ENCODE measurements around the gene CGB7. TPM values are rescaled to one million over a fixed set of nuclear protein-coding genes. Genes with fewer than 3 reads are reported as not detected.
"Not testable (repeated sequence)": the region's sequence is repeated elsewhere in the genome, so short reads cannot be mapped to it uniquely, and the experiment has no call there.

The CGB7 gene
- total and polyA plus RNA-seq, 4 donors = 0.16 to 0.29 (median 0.17) TPM; not detected in 1

GRCh38 chr19:49080392-49080791 lies 22.8 kb upstream of the CGB7 start:
- no peak for DNase-seq (ENCODE audit: low read depth in 4 of 6, low spot score in 6 of 6)
- no peak overlapping the region for H3K27ac ChIP-seq (ENCODE audit: low read depth, low read length)
- WGBS (ENCODE audit: insufficient coverage) = 100% methylated on average over 2 of the region's 4 CpGs
- no peak overlapping the region for H3K4me3 ChIP-seq (ENCODE audit: low read depth, low read length)
- no peaks in the 10 kb centered on the region for H3K36me3 ChIP-seq (ENCODE audit: control insufficient read depth, insufficient read depth, low read length)
- H3K27me3 ChIP-seq (ENCODE audit: control insufficient read depth, insufficient read depth, low read length) = no peaks in the 10 kb centered on the region
- peaks cover 6% of the 10 kb centered on the region for H3K4me1 ChIP-seq (ENCODE audit: control insufficient read depth, insufficient read depth, low read length)
- no peaks in the 10 kb centered on the region for H3K9me3 ChIP-seq (ENCODE audit: control insufficient read depth, insufficient read depth, low read length)

GRCh38 chr19:49074869-49075268 lies 17.3 kb upstream of the CGB7 start:
- not testable (repeated sequence) for H3K36me3 ChIP-seq (ENCODE audit: control insufficient read depth, insufficient read depth, low read length); H3K4me1 ChIP-seq (ENCODE audit: control insufficient read depth, insufficient read depth, low read length); H3K4me3 ChIP-seq (ENCODE audit: low read depth, low read length); H3K27ac ChIP-seq (ENCODE audit: low read depth, low read length); H3K9me3 ChIP-seq (ENCODE audit: control insufficient read depth, insufficient read depth, low read length)
- WGBS (ENCODE audit: insufficient coverage) = 20% methylated on average over 6 of the region's 9 CpGs
- H3K27me3 ChIP-seq (ENCODE audit: control insufficient read depth, insufficient read depth, low read length) = peaks cover 41% of the 10 kb centered on the region
- peak in 2 of 6 donors; percentile 61 to 67 for DNase-seq (ENCODE audit: low read depth in 4 of 6, low spot score in 6 of 6)

GRCh38 chr19:49073514-49074378 lies 16.2 kb upstream of the CGB7 start:
- H3K4me1 ChIP-seq (ENCODE audit: control insufficient read depth, insufficient read depth, low read length) = no peaks in the 10 kb centered on the region
- H3K36me3 ChIP-seq (ENCODE audit: control insufficient read depth, insufficient read depth, low read length) = no peaks in the 10 kb centered on the region
- H3K4me3 ChIP-seq (ENCODE audit: low read depth, low read length) = no peak overlapping the region
- H3K27me3 ChIP-seq (ENCODE audit: control insufficient read depth, insufficient read depth, low read length) = peaks cover 47% of the 10 kb centered on the region
- H3K27ac ChIP-seq (ENCODE audit: low read depth, low read length) = no peak overlapping the region
- WGBS (ENCODE audit: insufficient coverage) = 76% methylated on average over 17 of the region's 23 CpGs
- no peaks in the 10 kb centered on the region for H3K9me3 ChIP-seq (ENCODE audit: control insufficient read depth, insufficient read depth, low read length)
- no peak for DNase-seq (ENCODE audit: low read depth in 4 of 6, low spot score in 6 of 6)

GRCh38 chr19:49071860-49072547 lies 14.5 kb upstream of the CGB7 start:
- H3K27ac ChIP-seq (ENCODE audit: low read depth, low read length) = no peak overlapping the region
- DNase-seq (ENCODE audit: low read depth in 4 of 6, low spot score in 6 of 6) = peak in 1 of 6 donors; percentile 53
- H3K4me1 ChIP-seq (ENCODE audit: control insufficient read depth, insufficient read depth, low read length) = no peaks in the 10 kb centered on the region
- H3K36me3 ChIP-seq (ENCODE audit: control insufficient read depth, insufficient read depth, low read length) = no peaks in the 10 kb centered on the region
- H3K4me3 ChIP-seq (ENCODE audit: low read depth, low read length) = no peak overlapping the region
- H3K27me3 ChIP-seq (ENCODE audit: control insufficient read depth, insufficient read depth, low read length) = peaks cover 53% of the 10 kb centered on the region
- H3K9me3 ChIP-seq (ENCODE audit: control insufficient read depth, insufficient read depth, low read length) = no peaks in the 10 kb centered on the region
- 3% methylated on average over 90 of the region's 93 CpGs for WGBS (ENCODE audit: insufficient coverage)

GRCh38 chr19:49070416-49070815 lies 12.9 kb upstream of the CGB7 start:
- Histone ChIP-seq H3K4me1 (ENCODE audit: control insufficient read depth, insufficient read depth, low read length) (peaks cover 2% of the 10 kb centered on the region), H3K27me3 (ENCODE audit: control insufficient read depth, insufficient read depth, low read length) (peaks cover 67% of the 10 kb centered on the region), H3K36me3 (ENCODE audit: control insufficient read depth, insufficient read depth, low read length) (no peaks in the 10 kb centered on the region), H3K9me3 (ENCODE audit: control insufficient read depth, insufficient read depth, low read length) (no peaks in the 10 kb centered on the region), H3K4me3 (ENCODE audit: low read depth, low read length) (no peak overlapping the region), H3K27ac (ENCODE audit: low read depth, low read length) (no peak overlapping the region)
- WGBS (ENCODE audit: insufficient coverage) = 91% methylated on average over 19 of the region's 21 CpGs
- no peak for DNase-seq (ENCODE audit: low read depth in 4 of 6, low spot score in 6 of 6)

- peaks cover 11% of the 10 kb centered on the region for H3K4me1 ChIP-seq (ENCODE audit: control insufficient read depth, insufficient read depth, low read length)
- no peaks in the 10 kb centered on the region for H3K9me3 ChIP-seq (ENCODE audit: control insufficient read depth, insufficient read depth, low read length)
- H3K27me3 ChIP-seq (ENCODE audit: control insufficient read depth, insufficient read depth, low read length) = peaks cover 74% of the 10 kb centered on the region
- WGBS (ENCODE audit: insufficient coverage) = 91% methylated on average over 9 of the region's 9 CpGs
- no peak overlapping the region for H3K27ac ChIP-seq (ENCODE audit: low read depth, low read length)
- no peak for DNase-seq (ENCODE audit: low read depth in 4 of 6, low spot score in 6 of 6)
- no peaks in the 10 kb centered on the region for H3K36me3 ChIP-seq (ENCODE audit: control insufficient read depth, insufficient read depth, low read length)
- H3K4me3 ChIP-seq (ENCODE audit: low read depth, low read length) = no peak overlapping the region
These were observed 11.5 kb upstream of the CGB7 start for GRCh38 chr19:49069026-49069425.

- no peak for DNase-seq (ENCODE audit: low read depth in 4 of 6, low spot score in 6 of 6)
- Histone ChIP-seq H3K27me3 (ENCODE audit: control insufficient read depth, insufficient read depth, low read length) (peaks cover 66% of the 10 kb centered on the region), H3K4me3 (ENCODE audit: low read depth, low read length) (no peak overlapping the region), H3K4me1 (ENCODE audit: control insufficient read depth, insufficient read depth, low read length) (peaks cover 11% of the 10 kb centered on the region), H3K36me3 (ENCODE audit: control insufficient read depth, insufficient read depth, low read length) (no peaks in the 10 kb centered on the region), H3K9me3 (ENCODE audit: control insufficient read depth, insufficient read depth, low read length) (no peaks in the 10 kb centered on the region), H3K27ac (ENCODE audit: low read depth, low read length) (no peak overlapping the region)
- 66% methylated on average over 3 of the region's 3 CpGs for WGBS (ENCODE audit: insufficient coverage)
These were observed 10.0 kb upstream of the CGB7 start for GRCh38 chr19:49067554-49067953.

GRCh38 chr19:49065905-49066512 lies 8.5 kb upstream of the CGB7 start:
- H3K9me3 ChIP-seq (ENCODE audit: control insufficient read depth, insufficient read depth, low read length) = no peaks in the 10 kb centered on the region
- H3K36me3 ChIP-seq (ENCODE audit: control insufficient read depth, insufficient read depth, low read length) = no peaks in the 10 kb centered on the region
- no peak overlapping the region for H3K27ac ChIP-seq (ENCODE audit: low read depth, low read length)
- DNase-seq (ENCODE audit: low read depth in 4 of 6, low spot score in 6 of 6) = no peak
- peaks cover 11% of the 10 kb centered on the region for H3K4me1 ChIP-seq (ENCODE audit: control insufficient read depth, insufficient read depth, low read length)
- WGBS (ENCODE audit: insufficient coverage) = 33% methylated on average over 4 of the region's 13 CpGs
- no peak overlapping the region for H3K4me3 ChIP-seq (ENCODE audit: low read depth, low read length)
- peaks cover 60% of the 10 kb centered on the region for H3K27me3 ChIP-seq (ENCODE audit: control insufficient read depth, insufficient read depth, low read length)

- H3K27me3 ChIP-seq (ENCODE audit: control insufficient read depth, insufficient read depth, low read length) = peaks cover 52% of the 10 kb centered on the region
- H3K27ac ChIP-seq (ENCODE audit: low read depth, low read length) = no peak within 1 kb of the TSS
- WGBS (ENCODE audit: insufficient coverage) = 2% methylated on average over 47 of the region's 53 CpGs
- no peaks in the 10 kb centered on the region for H3K9me3 ChIP-seq (ENCODE audit: control insufficient read depth, insufficient read depth, low read length)
- no peaks in the 10 kb centered on the region for H3K36me3 ChIP-seq (ENCODE audit: control insufficient read depth, insufficient read depth, low read length)
- peaks cover 11% of the 10 kb centered on the region for H3K4me1 ChIP-seq (ENCODE audit: control insufficient read depth, insufficient read depth, low read length)
- DNase-seq (ENCODE audit: low read depth in 4 of 6, low spot score in 6 of 6) = no peak
- no peak within 1 kb of the TSS for H3K4me3 ChIP-seq (ENCODE audit: low read depth, low read length)
These were observed 7.4 kb upstream of the CGB7 start, which contains the start of gene NTF4 for GRCh38 chr19:49064768-49065611. TSS of gene NTF4 (minus strand) at chr19:49064818. CDS start at chr19:49061997, 2,821 bp downstream.

Data from spinal cord (tissue), 10 donors.